ENCODE data around the gene MIX23. TPM values are rescaled to one million over a fixed set of nuclear protein-coding genes. Genes with fewer than 3 reads are reported as not detected.

The MIX23 gene
- 10 to 100 TPM in 2 of 3 donors, 1 to 10 TPM in 1; 9.6 to 16.4 (median 14.1) TPM for total RNA-seq
- 23.7 TPM for total RNA-seq (2013)

- Histone ChIP-seq H3K9me3 (ENCODE audit: control insufficient read depth, insufficient read depth, low read length) (no peaks in the 10 kb centered on the region), H3K36me3 (ENCODE audit: control insufficient read depth, insufficient read depth, low read length) (peaks cover 3% of the 10 kb centered on the region), H3K4me3 (ENCODE audit: low read length) (peak within 1 kb of the TSS; percentile 87), H3K27me3 (ENCODE audit: control insufficient read depth, insufficient read depth, low read length) (no peaks in the 10 kb centered on the region), H3K4me1 (ENCODE audit: control insufficient read depth, insufficient read depth, low read length) (peaks cover 15% of the 10 kb centered on the region), H3K27ac (ENCODE audit: low read length) (peak within 1 kb of the TSS; percentile 74)
- ATAC-seq (peak; percentile 66 to 75 (median 69)), DNase-seq (peak; percentile 80 to 89)
- H3K36me3 Mint-ChIP-seq = no peaks in the 10 kb centered on the region
- intact Hi-C loops (cut with micrococcal nuclease) = loop anchor here (5.0 to 10.0 kb wide), 3 partner anchors 132 to 836 kb away; partner anchors contain the start of genes GOLGB1, KPNA1 and POLQ
- WGBS (ENCODE audit: insufficient coverage) = 0% methylated on average over 29 of the region's 31 CpGs
- peak within 1 kb of the TSS; percentile 86 to 89 for H3K27ac Mint-ChIP-seq
- no peaks in the 10 kb centered on the region for H3K27me3 Mint-ChIP-seq (ENCODE audit: low read depth in 2 of 2)
- TF ChIP-seq CTCF (IDR thresholded peaks at IDR 0.05) = no peak
- peak within 1 kb of the TSS; percentile 91 for H3K4me3 Mint-ChIP-seq
- no peaks in the 10 kb centered on the region for H3K9me3 Mint-ChIP-seq
- peaks cover 23% of the 10 kb centered on the region in 2 donors for H3K4me1 Mint-ChIP-seq
These were observed at the start of gene MIX23 for GRCh38 chr3:122382888-122383666. Gene MIX23, minus strand, starts transcription at chr3:122383231. Its CDS starts 7 bp downstream, at chr3:122383224.

- Mint-ChIP-seq H3K4me1 (peaks cover 13 to 14% of the 10 kb centered on the region in 2 donors), H3K4me3 (no peak overlapping the region), H3K27me3 (ENCODE audit: low read depth in 2 of 2) (no peaks in the 10 kb centered on the region), H3K36me3 (peaks cover 24% of the 10 kb centered on the region), H3K9me3 (no peaks in the 10 kb centered on the region), H3K27ac (peak overlapping the region; percentile 14 to 63)
- DNase-seq = no peak
- no peaks in the 10 kb centered on the region for H3K9me3 ChIP-seq (ENCODE audit: control insufficient read depth, insufficient read depth, low read length)
- H3K27ac ChIP-seq (ENCODE audit: low read length) = no peak overlapping the region
- no peak for TF ChIP-seq CTCF (IDR thresholded peaks at IDR 0.05)
- WGBS (ENCODE audit: insufficient coverage) = 89% methylated on average over 1 of the region's 2 CpGs
- intact Hi-C loops (cut with micrococcal nuclease) = no loop called here
- no peak for ATAC-seq
- H3K36me3 ChIP-seq (ENCODE audit: control insufficient read depth, insufficient read depth, low read length) = peaks cover 49% of the 10 kb centered on the region
- no peak overlapping the region for H3K4me3 ChIP-seq (ENCODE audit: low read length)
- no peaks in the 10 kb centered on the region for H3K27me3 ChIP-seq (ENCODE audit: control insufficient read depth, insufficient read depth, low read length)
- no peaks in the 10 kb centered on the region for H3K4me1 ChIP-seq (ENCODE audit: control insufficient read depth, insufficient read depth, low read length)
These were observed 47.3 kb upstream of the MIX23 start for GRCh38 chr3:122430371-122430770.

GRCh38 chr3:122427857-122428471 is 44.9 kb upstream of the MIX23 start:
- Histone ChIP-seq H3K4me1 (ENCODE audit: control insufficient read depth, insufficient read depth, low read length) (no peaks in the 10 kb centered on the region), H3K9me3 (ENCODE audit: control insufficient read depth, insufficient read depth, low read length) (no peaks in the 10 kb centered on the region), H3K36me3 (ENCODE audit: control insufficient read depth, insufficient read depth, low read length) (peaks cover 59% of the 10 kb centered on the region), H3K4me3 (ENCODE audit: low read length) (no peak overlapping the region), H3K27ac (ENCODE audit: low read length) (no peak overlapping the region), H3K27me3 (ENCODE audit: control insufficient read depth, insufficient read depth, low read length) (no peaks in the 10 kb centered on the region)
- DNase-seq (no peak), ATAC-seq (no peak)
- intact Hi-C loops (cut with micrococcal nuclease) = no loop called here
- no CpG with 5 or more reads among the region's 2 CpGs for WGBS (ENCODE audit: insufficient coverage)
- no peaks in the 10 kb centered on the region for H3K9me3 Mint-ChIP-seq
- peak overlapping the region; percentile 31 to 73 for H3K27ac Mint-ChIP-seq
- peaks cover 24% of the 10 kb centered on the region for H3K36me3 Mint-ChIP-seq
- no peak overlapping the region for H3K4me3 Mint-ChIP-seq
- TF ChIP-seq CTCF (IDR thresholded peaks at IDR 0.05) = no peak
- no peaks in the 10 kb centered on the region for H3K27me3 Mint-ChIP-seq (ENCODE audit: low read depth in 2 of 2)
- peaks cover 13 to 14% of the 10 kb centered on the region in 2 donors for H3K4me1 Mint-ChIP-seq

All from natural killer cell (primary cell).